ENCODE results near the gene TENM4. TPM values are rescaled to one million over a fixed set of nuclear protein-coding genes. Genes with fewer than 3 reads are reported as not detected.

The TENM4 gene
- polyA plus RNA-seq, 1 donor = 5.2 TPM

DNA sequence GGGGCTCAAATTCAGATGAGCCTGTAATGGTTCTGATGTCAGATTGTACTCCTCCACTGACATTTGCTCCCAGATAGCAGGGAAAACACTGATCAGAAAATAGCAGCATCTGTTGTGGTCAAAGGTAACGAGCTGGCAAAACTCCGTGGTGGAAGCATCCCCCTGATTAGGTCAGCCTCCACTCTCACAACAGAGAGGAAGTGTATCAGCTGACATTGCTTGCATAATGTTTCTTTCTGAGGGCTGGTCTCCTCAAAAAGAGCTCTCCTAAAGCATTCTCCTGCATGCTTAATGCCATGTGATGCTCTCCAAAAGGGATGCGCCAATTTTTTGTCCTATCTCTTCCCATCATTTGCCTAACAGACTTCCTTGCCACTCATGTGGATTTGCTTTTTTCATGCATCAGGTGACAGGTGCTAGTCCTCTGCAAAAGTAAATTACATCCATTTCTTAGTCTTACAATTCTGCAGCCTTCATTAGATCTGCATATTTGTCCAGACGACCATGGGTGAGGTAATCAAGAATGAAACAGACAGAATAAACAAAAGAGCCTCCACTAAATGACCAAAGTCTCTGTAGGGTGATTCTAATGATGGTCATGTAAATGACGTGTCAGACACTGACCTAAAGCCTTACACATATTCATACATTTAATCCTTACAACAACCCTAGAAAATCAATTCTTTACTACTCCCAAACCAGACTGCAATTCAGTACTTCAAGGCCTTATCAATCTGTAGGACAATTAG lies 6.4 kb upstream of the TENM4 start:
- DNase-seq (ENCODE audit: low read depth) = no peak

- no peak for DNase-seq (ENCODE audit: low read depth)
These were observed 4.1 kb upstream of the TENM4 start for GRCh38 chr11:79444923-79445322.

DNA sequence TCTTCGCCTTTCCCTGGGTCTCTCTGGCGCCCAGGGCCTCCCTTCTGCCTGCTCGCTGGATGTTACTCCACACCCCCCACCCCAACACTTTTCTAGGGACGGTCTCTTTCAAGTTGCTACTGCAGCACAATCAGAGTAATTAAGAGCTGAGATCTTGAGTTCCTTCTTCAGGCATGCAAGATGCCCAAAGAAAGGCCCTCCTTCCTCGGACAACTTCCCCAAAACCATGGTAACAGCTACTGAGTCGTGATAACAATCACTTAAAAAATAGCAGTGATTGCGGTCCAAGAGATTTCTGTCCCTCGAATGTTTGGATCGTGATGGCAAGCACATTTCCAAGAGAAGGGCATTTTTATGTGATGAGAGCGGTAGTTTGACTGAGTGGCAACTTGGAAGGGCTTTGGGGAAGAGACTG lies 638 bp upstream of the TENM4 start:
- no peak for DNase-seq (ENCODE audit: low read depth)

DNA sequence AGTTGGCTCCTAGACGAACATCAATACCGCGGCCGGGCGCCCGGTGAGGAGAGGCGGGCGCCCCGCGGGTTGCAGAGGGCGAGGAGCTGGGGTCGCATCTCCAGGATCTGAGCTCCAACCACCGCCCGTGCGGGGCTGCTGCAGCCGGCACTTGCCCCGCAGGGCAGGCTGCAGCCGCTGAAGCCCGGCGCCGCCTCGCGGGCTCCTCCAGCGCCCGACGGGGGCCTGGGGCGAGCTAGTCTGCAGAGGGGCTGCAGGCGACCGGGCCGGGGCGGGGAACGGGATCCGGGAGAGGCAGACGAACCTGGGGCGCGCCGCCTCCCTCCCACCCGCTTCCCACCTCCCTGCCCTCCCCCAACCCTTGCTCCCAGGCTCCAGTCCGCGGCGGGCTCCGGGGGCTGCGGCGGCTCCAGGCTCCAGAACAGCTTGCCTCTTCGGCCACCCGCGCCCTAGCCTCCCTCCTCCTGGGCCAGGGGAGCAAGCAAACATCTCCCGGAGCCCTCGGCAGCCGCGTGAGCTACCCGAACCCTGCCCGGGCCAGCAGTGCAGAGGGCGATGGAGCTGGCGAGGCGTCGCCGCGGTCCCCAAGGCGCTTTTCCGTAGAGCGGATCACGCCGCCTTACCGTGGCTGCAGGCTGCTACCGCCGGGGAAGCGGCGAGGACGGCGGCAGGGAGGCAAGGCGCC lies 802 bp downstream of the TENM4 start:
- no peak for DNase-seq (ENCODE audit: low read depth)

DNA sequence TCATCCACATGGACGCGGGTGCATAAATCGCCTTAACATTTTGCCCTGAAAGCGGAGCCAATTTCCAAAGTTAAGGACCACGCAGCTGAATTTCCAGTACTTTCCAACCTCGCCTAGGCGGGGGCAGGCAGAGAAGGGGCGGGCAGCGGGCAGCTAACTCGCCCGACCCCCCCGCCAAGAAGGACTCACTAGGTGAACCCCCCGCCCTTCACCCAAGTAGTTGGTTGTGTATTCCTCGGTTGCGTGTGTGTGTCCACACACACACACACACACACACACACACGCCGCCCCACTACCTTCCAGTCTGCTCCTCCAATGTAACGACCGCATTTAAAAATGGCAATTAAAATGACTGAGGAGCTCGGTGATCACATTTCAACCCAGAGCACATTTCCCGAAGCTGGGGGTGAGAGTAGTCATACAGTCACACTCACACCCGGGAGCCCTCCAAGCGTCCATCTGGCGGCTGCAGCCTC lies 1.4 kb downstream of the TENM4 start:
- no peak for DNase-seq (ENCODE audit: low read depth)

DNA sequence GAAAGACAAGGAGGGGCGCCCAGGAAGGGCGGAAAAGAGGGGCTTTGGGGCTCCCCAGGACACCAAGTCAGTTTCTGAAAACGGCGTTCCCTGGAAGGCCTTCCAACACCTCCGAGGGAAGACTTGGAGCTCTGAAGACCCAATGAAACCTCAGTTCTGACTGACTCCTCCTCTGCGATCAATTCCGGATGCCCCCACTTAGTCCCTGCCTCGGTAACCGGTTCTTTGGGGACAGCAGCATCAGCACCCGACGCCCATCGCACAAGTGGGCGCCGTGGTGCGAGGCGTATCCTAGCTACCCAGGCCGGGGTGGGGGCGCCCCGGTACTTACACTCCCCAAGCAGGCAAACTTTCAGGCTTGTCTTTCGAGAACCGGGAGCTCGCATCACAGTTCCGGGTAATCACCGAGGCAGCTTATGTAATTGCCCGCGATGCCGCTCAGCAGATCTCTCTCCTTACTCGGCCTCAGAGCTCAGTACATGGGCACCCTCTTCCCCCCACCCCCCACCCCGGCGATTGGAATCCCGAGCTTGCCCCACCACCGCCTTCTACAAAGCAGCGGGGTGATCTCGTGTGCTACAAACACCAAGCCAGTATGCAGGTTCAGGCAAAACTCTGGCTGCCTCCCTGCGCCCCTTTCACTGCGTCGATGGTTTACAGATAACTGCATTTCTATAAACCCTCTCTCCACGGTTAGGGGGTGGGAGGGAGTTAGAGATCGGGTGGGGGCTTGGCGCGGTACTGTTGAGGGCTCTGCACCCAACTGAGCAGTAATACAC lies 2.0 kb downstream of the TENM4 start:
- no peak for DNase-seq (ENCODE audit: low read depth)

DNA sequence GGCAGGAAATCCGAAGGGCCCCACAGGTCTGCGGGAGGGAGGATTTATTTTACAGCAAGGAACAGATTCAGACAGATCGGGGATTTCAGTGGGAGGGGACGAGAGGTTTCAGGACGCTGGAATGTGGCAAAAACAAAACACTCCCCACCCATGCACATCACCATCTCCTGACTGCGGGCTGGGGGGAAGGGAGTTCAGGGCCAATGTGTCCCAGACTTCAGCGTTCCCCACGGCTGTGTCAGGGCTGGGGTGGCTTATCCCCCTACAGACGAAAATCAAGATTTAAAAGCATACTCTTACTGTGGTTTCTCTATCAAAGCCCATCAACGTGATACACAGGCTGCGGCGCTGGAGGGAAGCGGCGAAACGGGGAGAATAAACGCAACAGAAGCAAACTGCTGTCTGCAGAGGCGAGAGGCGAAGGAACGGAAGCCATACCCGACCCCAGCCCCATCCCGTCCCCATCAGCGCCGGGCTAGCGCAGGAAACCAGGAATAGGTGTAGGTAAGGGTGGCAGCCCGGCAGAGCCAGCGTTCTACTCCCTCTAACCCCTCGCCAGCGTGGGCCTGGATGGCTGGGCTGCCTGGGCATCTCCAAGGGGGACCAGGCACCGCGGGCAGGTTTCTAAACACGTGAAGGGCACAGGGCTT lies 2.7 kb downstream of the TENM4 start:
- DNase-seq (ENCODE audit: low read depth) = no peak

DNA sequence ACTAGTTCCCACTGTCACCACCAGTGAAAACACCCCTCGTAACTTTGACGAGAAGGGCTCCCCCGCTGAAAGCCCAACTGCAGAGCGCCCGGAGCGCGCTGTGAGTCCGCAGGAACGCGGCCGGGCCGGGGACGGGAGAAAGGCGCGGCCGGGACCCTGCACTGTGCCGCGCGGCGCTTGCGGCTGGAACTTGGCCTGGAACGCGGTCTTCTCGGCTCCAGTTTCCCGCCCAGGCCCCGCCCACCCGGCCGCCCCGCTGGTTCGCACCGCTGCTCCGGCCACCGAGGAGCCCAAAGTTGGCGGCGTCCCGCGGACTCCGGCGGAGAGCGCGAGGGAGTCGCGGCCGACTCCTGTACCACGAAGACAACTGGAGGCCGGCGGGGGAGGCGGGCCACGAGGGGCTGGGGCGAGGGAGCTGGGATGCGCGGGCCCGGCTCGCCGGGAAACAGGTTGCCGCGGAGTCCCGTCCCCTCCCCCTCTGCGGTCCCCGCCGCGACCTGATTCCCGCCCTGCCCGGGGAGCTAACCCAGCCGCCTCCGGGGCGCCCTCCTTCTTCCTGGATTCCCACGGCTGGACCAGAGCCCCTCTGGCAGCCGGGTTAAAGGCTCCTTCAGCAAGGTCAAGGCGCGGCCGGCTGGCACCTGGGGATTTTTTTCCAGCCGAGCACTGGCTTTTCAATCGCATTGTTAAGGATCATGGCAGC lies 3.4 kb downstream of the TENM4 start:
- DNase-seq (ENCODE audit: low read depth) = no peak

GRCh38 chr11:79436919-79437277 lies 3.9 kb downstream of the TENM4 start:
- DNase-seq (ENCODE audit: low read depth) = no peak

DNA sequence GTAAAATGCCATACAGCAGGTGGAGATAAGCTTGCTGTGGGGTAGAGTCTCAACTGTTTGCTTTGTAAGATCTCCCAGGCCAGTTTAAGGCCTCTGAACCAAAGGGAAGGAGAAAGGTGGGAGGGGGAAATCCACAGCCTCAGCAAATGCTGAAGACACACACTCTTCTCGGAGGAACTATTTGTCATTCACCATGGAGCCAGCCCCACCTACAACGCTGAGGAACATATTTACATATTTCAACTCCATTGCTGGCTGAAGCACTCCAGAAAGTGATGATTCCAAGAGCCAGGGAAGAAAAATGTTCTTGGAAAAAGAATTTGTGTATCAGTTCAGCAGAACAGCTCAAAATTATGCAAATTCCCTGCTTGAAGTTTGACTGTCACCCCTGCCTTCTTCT lies 6.5 kb downstream of the TENM4 start:
- DNase-seq (ENCODE audit: low read depth) = no peak

DNA sequence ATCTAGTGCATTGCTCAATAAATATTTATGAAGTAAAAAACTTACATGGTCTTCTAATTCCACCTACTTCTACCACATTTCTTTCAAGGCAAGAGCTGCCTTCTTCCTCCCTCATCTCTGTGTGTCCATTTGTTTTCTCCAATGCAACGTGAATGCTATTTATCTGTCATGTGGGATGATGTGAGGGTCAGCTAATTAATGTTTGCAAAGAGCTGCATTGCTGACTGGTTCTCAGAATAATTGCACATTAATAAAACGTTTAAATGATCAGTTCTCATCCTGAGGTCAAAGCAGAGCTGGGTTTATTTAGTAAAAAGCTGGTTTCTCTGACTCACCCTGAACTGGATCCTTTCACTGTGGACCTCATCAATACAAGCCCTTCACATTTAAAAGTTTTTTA lies 8.7 kb downstream of the TENM4 start:
- no peak for DNase-seq (ENCODE audit: low read depth)

DNA sequence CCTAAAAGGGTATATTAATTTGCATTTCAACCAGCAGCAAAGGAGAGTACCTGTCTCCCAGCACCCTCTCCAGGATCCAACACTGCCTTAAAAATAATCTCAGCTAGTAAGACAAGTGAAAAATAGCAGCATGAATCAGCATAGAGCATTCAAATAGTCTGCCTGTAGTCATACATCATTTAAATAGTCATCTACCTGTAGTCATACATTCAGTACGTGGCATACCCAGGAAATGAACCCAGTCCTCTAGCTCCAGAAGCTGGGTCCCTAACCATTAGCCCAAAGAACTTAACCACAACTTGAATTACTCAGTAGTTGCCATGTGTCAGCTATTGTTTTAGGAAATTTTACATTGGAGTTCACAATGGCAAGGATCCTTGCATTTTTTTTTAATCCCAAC lies 9.3 kb downstream of the TENM4 start:
- no peak for DNase-seq (ENCODE audit: low read depth)

DNA sequence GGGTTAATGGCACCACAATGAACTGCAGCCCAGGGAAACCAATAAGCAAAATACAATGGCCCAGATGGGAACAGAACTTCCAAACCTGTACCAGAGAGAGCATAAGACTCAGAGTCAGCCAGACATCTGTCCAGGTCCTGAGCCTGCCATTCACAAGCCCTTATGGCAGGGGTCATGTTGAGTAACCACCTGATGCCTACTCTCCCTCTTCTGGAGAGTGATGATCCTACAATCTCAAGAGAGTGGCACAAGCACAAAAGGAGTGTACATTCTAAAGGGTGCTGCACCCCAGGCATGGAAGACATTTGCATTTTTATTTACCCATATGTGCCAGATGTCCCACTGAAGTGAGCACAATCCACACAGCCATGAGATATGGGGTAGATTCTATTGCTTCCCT lies 10.6 kb downstream of the TENM4 start:
- no peak for DNase-seq (ENCODE audit: low read depth)

DNA sequence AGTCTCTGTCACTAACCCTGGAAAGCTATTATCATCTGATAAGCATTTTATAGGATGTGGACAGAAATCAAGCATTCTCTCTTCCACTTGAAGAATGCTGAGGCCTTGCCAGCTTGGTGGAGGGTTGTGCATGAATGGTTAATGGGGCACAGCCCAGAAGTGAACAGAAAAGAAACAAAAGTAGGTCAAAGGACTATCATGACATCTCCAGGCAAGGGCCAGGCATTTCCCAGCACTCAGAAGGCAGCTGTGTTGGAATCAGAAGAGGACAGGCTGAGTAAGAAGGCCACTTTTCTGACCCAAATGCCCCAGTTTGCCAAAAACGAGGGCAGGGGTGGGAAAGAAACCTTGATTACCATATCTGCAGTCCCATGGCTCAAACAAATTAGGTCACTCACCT lies 12.4 kb downstream of the TENM4 start:
- DNase-seq (ENCODE audit: low read depth) = no peak

GRCh38 chr11:79427611-79428327 lies 13.1 kb downstream of the TENM4 start:
- no peak for DNase-seq (ENCODE audit: low read depth)

- no peak for DNase-seq (ENCODE audit: low read depth)
These were observed 13.7 kb downstream of the TENM4 start for GRCh38 chr11:79427126-79427525.

- no peak for DNase-seq (ENCODE audit: low read depth)
These were observed 15.4 kb downstream of the TENM4 start for GRCh38 chr11:79425463-79425862.

GRCh38 chr11:79423736-79424135 lies 17.1 kb downstream of the TENM4 start:
- DNase-seq (ENCODE audit: low read depth) = no peak

DNA sequence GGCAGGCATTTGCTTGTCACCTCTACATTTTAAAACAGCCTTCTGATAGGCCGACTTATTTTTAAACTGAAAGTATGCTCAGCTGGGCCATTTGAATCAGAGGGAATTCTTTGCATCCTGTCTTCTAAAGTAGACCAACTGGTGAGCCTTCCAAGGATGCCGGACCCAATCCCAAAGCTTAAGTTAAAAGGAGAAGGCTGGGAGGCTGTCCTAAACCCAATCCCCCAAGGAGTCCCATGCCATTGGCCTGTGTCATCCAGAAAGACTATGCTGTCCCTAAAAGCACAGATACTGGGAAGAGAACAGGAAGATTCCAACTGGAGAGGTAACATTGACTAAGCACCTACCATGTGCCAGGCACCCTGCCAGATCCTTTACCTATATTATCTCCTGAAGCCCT lies 18.0 kb downstream of the TENM4 start:
- DNase-seq (ENCODE audit: low read depth) = no peak

- no peak for DNase-seq (ENCODE audit: low read depth)
These were observed 19.0 kb downstream of the TENM4 start for GRCh38 chr11:79421820-79422219.

DNA sequence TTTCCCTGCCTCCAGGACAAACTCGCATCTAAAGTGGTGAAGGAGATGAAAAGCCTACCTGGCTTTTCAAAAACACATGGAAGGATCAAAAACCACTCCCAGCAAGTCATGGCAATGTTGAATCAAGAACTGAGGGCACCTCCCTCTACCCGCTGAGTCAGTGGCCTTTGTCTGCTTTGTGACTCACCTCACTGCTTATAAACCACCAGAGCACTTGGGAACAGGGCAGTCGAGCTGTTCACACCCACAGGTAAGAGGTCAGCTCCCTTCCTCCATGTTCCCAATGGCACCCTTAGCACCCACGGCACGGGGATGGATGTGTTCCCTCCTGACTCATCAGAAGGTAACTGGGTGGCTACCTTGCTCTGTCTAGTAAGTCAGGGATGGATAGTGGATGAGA lies 21.7 kb downstream of the TENM4 start:
- no peak for DNase-seq (ENCODE audit: low read depth)

All from forelimb muscle (tissue), 1 donor.